ENCODE data around the gene CLSTN2. TPM values are rescaled to one million over a fixed set of nuclear protein-coding genes. Genes with fewer than 3 reads are reported as not detected.

CLSTN2 gene
- total and polyA plus RNA-seq, 10 donors = 0.02 to 0.22 (median 0.13) TPM; not detected in 1

- intact Hi-C loops (cut with DNase I; ENCODE audit: low total_unique reads) = no loop called here
- Histone ChIP-seq H3K4me1 (peaks cover 0 to 7% (median 0%) of the 10 kb centered on the region in 6 donors), H3K27ac (no peak overlapping the region), H3K36me3 (no peaks in the 10 kb centered on the region), H3K9me3 (no peaks in the 10 kb centered on the region), H3K4me3 (no peak overlapping the region), H3K27me3 (replicated peaks in 1 of 7) (no peaks in the 10 kb centered on the region)
- DNase-seq = no peak
- TF ChIP-seq POLR2A (IDR thresholded peaks at IDR 0.05) = no peak
- TF ChIP-seq CTCF (IDR thresholded peaks at IDR 0.05 in 8 of 11, conservative IDR thresholded peaks at IDR 0.05 in 3 of 11) = no peak
- no peak for TF ChIP-seq POLR2AphosphoS5 (IDR thresholded peaks at IDR 0.05)
- 57 to 62% (median 59%) methylated on average over 8 of the region's 8 CpGs for WGBS, 5 donors
Measured at GRCh38 chr3:140384028-140384771, 449.2 kb downstream of the CLSTN2 start.

- Histone ChIP-seq H3K36me3 (no peaks in the 10 kb centered on the region), H3K9me3 (no peaks in the 10 kb centered on the region), H3K4me1 (peaks cover 0 to 7% (median 0%) of the 10 kb centered on the region in 6 donors), H3K4me3 (no peak overlapping the region), H3K27me3 (replicated peaks in 1 of 7) (no peaks in the 10 kb centered on the region), H3K27ac (no peak overlapping the region)
- WGBS, 5 donors = 75 to 95% (median 94%) methylated on average over 1 of the region's 1 CpG
- intact Hi-C loops (cut with DNase I; ENCODE audit: low total_unique reads) = no loop called here
- no peak for DNase-seq
- TF ChIP-seq POLR2A (IDR thresholded peaks at IDR 0.05) = no peak
- no peak for TF ChIP-seq POLR2AphosphoS5 (IDR thresholded peaks at IDR 0.05)
- no peak for TF ChIP-seq CTCF (IDR thresholded peaks at IDR 0.05 in 8 of 11, conservative IDR thresholded peaks at IDR 0.05 in 3 of 11)
Measured at GRCh38 chr3:140384876-140385275, 449.9 kb downstream of the CLSTN2 start.

- H3K27ac ChIP-seq = no peak overlapping the region
- WGBS, 5 donors = 57 to 72% (median 59%) methylated on average over 6 of the region's 6 CpGs
Measured at GRCh38 chr3:140386357-140387100, 451.5 kb downstream of the CLSTN2 start.

GRCh38 chr3:140387244-140387643 lies 452.3 kb downstream of the CLSTN2 start:
- H3K27ac ChIP-seq = no peak overlapping the region
- intact Hi-C loops (cut with DNase I; ENCODE audit: low total_unique reads) = no loop called here
- peaks cover 0 to 7% (median 0%) of the 10 kb centered on the region in 6 donors for H3K4me1 ChIP-seq
- no peaks in the 10 kb centered on the region for H3K9me3 ChIP-seq
- TF ChIP-seq POLR2A (IDR thresholded peaks at IDR 0.05) = no peak
- TF ChIP-seq CTCF (IDR thresholded peaks at IDR 0.05 in 8 of 11, conservative IDR thresholded peaks at IDR 0.05 in 3 of 11) = no peak
- no peak for TF ChIP-seq POLR2AphosphoS5 (IDR thresholded peaks at IDR 0.05)
- H3K27me3 ChIP-seq (replicated peaks in 1 of 7) = peaks cover 0 to 6% (median 0%) of the 10 kb centered on the region in 7 donors
- H3K36me3 ChIP-seq = no peaks in the 10 kb centered on the region
- 86 to 97% (median 96%) methylated on average over 2 of the region's 2 CpGs for WGBS, 5 donors
- DNase-seq = no peak
- no peak overlapping the region for H3K4me3 ChIP-seq

More at GRCh38 chr3:140386357-140387100, 451.5 kb downstream of the CLSTN2 start:
- no peaks in the 10 kb centered on the region for H3K9me3 ChIP-seq
- no peak for TF ChIP-seq POLR2A (IDR thresholded peaks at IDR 0.05)
- TF ChIP-seq POLR2AphosphoS5 (IDR thresholded peaks at IDR 0.05) = peak in 1 of 3 donors; percentile 25
- H3K27me3 ChIP-seq (replicated peaks in 1 of 7) = peaks cover 0 to 6% (median 0%) of the 10 kb centered on the region in 7 donors
- H3K4me1 ChIP-seq = peaks cover 0 to 7% (median 0%) of the 10 kb centered on the region in 6 donors
- intact Hi-C loops (cut with DNase I; ENCODE audit: low total_unique reads) = no loop called here
- H3K36me3 ChIP-seq = no peaks in the 10 kb centered on the region
- no peak overlapping the region for H3K4me3 ChIP-seq
- DNase-seq = no peak
